H9 (cell line): ENCODE results near the gene MEPCE. TPM values are rescaled to one million over a fixed set of nuclear protein-coding genes. Genes with fewer than 3 reads are reported as not detected.
"Not testable (repeated sequence)": the region's sequence is repeated elsewhere in the genome, so short reads cannot be mapped to it uniquely, and the experiment has no call there.

Source experiments
- DNase-seq: peaks from one replicate; pipeline ENCODE4 v3.0.0-alpha.2; 2017
- H2AFZ ChIP-seq: one replicate; pipeline ENCODE4 v1.6.1; 2013; ENCODE audit warnings: mild to moderate bottlenecking, low read length, control low read depth, moderate library complexity
- H2AK5ac ChIP-seq: 2 replicates; pipeline ENCODE4 v1.6.1; 2013; ENCODE audit warnings: low read length, control low read depth, mixed read lengths; ENCODE audit not compliant: insufficient read length
- H2BK120ac ChIP-seq: one replicate; pipeline ENCODE4 v1.6.1; 2013; ENCODE audit warnings: low read depth, mild to moderate bottlenecking, low read length, control low read depth, inconsistent platforms; ENCODE audit not compliant: poor library complexity, severe bottlenecking
- H2BK12ac ChIP-seq: 2 replicates; pipeline ENCODE4 v1.6.1; 2013; ENCODE audit warnings: low read length, control low read depth, mixed read lengths, low read depth; ENCODE audit not compliant: insufficient read length
- H2BK15ac ChIP-seq: 2 replicates; pipeline ENCODE4 v1.6.1; 2013; ENCODE audit warnings: low read depth, low read length, control low read depth
- H2BK20ac ChIP-seq: one replicate; pipeline ENCODE4 v1.6.1; 2013; ENCODE audit warnings: low read depth, mild to moderate bottlenecking, low read length, control low read depth, inconsistent platforms; ENCODE audit not compliant: poor library complexity, severe bottlenecking
- H2BK5ac ChIP-seq: 2 replicates; pipeline ENCODE4 v1.6.1; 2013; ENCODE audit warnings: low read length, control low read depth, mixed read lengths; ENCODE audit not compliant: insufficient read length
- H3K14ac ChIP-seq: 2 replicates; pipeline ENCODE4 v1.6.1; 2013; ENCODE audit warnings: low read length, control low read depth; ENCODE audit not compliant: insufficient read depth
- H3K18ac ChIP-seq: 2 replicates; pipeline ENCODE4 v1.6.1; 2013; ENCODE audit warnings: low read depth, mild to moderate bottlenecking, mixed read lengths, low read length, control low read depth; ENCODE audit not compliant: insufficient read length
- H3K23ac ChIP-seq: 2 replicates; pipeline ENCODE4 v1.6.1; 2013; ENCODE audit warnings: low read length, control low read depth, mixed read lengths, low read depth; ENCODE audit not compliant: insufficient read length
- H3K23me2 ChIP-seq: 2 replicates; pipeline ENCODE4 v1.6.1; 2013; ENCODE audit warnings: low read depth, mild to moderate bottlenecking, mixed read lengths, low read length, control low read depth; ENCODE audit not compliant: insufficient read length, poor library complexity, severe bottlenecking
- H3K27ac ChIP-seq: 2 replicates; pipeline ENCODE4 v1.5.1; 2013; ENCODE audit warnings: low read length, control low read depth, mixed read lengths, low read depth; ENCODE audit not compliant: insufficient read length
- H3K27me3 ChIP-seq: 2 replicates; pipeline ENCODE4 v1.6.1; 2013; ENCODE audit warnings: low read length, control low read depth, inconsistent platforms; ENCODE audit not compliant: insufficient read depth
- H3K4ac ChIP-seq: 2 replicates; pipeline ENCODE4 v1.6.1; 2013; ENCODE audit warnings: low read depth, mild to moderate bottlenecking, control low read depth, inconsistent platforms, low read length, moderate library complexity
- H3K4me1 ChIP-seq: 2 replicates; pipeline ENCODE4 v1.6.1; 2013; ENCODE audit warnings: low read length, control low read depth, inconsistent platforms; ENCODE audit not compliant: insufficient read depth
- H3K4me2 ChIP-seq: 2 replicates; pipeline ENCODE4 v1.6.1; 2013; ENCODE audit warnings: low read length, control low read depth, mixed read lengths; ENCODE audit not compliant: insufficient read length, insufficient read depth
- H3K56ac ChIP-seq: 2 replicates; pipeline ENCODE4 v1.6.1; 2013; ENCODE audit warnings: low read depth, mild to moderate bottlenecking, mixed read lengths, low read length, control low read depth; ENCODE audit not compliant: insufficient read length
- H3K79me1 ChIP-seq: 2 replicates; pipeline ENCODE4 v1.6.1; 2013; ENCODE audit warnings: low read depth, mild to moderate bottlenecking, moderate library complexity, low read length, control low read depth, inconsistent platforms; ENCODE audit not compliant: insufficient read depth, poor library complexity, severe bottlenecking
- H3K79me2 ChIP-seq: 2 replicates; pipeline ENCODE4 v1.6.1; 2013; ENCODE audit warnings: low read length, control low read depth, inconsistent platforms; ENCODE audit not compliant: insufficient read depth
- H3K9ac ChIP-seq: 2 replicates; pipeline ENCODE4 v1.6.1; 2013; ENCODE audit warnings: low read length, control low read depth, mixed read lengths; ENCODE audit not compliant: insufficient read length; ENCODE audit errors: extremely low read depth
- H3K9me3 ChIP-seq: one replicate; pipeline ENCODE4 v1.6.1; 2013; ENCODE audit warnings: low read depth, low read length, inconsistent platforms; ENCODE audit not compliant: control insufficient read depth
- H3T11ph ChIP-seq: one replicate; pipeline ENCODE4 v1.6.1; 2013; ENCODE audit warnings: mild to moderate bottlenecking, low read length, control low read depth, inconsistent platforms
- H4K20me1 ChIP-seq: one replicate; pipeline ENCODE4 v1.6.1; 2013; ENCODE audit not compliant: control insufficient read depth, insufficient read length, insufficient read depth
- H4K5ac ChIP-seq: 2 replicates; pipeline ENCODE4 v1.6.1; 2013; ENCODE audit warnings: low read depth, mild to moderate bottlenecking, mixed read lengths, low read length, control low read depth; ENCODE audit not compliant: insufficient read length
- H4K8ac ChIP-seq: replicated peaks from 2 replicates; pipeline ENCODE4 v1.6.1; 2013; ENCODE audit warnings: low read length, control low read depth, mixed read lengths, low read depth; ENCODE audit not compliant: insufficient read length
- H4K91ac ChIP-seq: 2 replicates; pipeline ENCODE4 v1.6.1; 2013; ENCODE audit warnings: low read depth, mild to moderate bottlenecking, moderate library complexity, mixed read lengths, low read length, control low read depth; ENCODE audit not compliant: insufficient read length
- H3K27ac Mint-ChIP-seq, 3 experiments: 2 replicates in 2 of 3; 3 replicates in 1 of 3; pipeline ENCODE4 v1.8.0; 2020 to 2021; ENCODE audit warnings: mixed read lengths in 3 of 3, mild to moderate bottlenecking in 1 of 3, moderate library complexity in 1 of 3
- H3K27me3 Mint-ChIP-seq: 2 replicates; pipeline ENCODE4 v1.8.0; 2021; ENCODE audit warnings: low read depth, mild to moderate bottlenecking, moderate library complexity, mixed read lengths
- H3K36me3 Mint-ChIP-seq, 3 experiments: 2 replicates in 2 of 3; 3 replicates in 1 of 3; pipeline ENCODE4 v1.8.0; 2020 to 2021; ENCODE audit warnings: low read depth in 3 of 3, mixed read lengths in 3 of 3; ENCODE audit not compliant: insufficient read depth in 1 of 3
- H3K4me1 Mint-ChIP-seq, 2 experiments: 2 replicates each; pipeline ENCODE4 v1.8.0; 2020; ENCODE audit warnings: mixed read lengths in 2 of 2
- H3K4me3 Mint-ChIP-seq, 2 experiments: 2 replicates in 1 of 2; 3 replicates in 1 of 2; pipeline ENCODE4 v1.8.0; 2020 to 2021; ENCODE audit warnings: mild to moderate bottlenecking in 2 of 2, mixed read lengths in 2 of 2, moderate library complexity in 1 of 2
- H3K9me3 Mint-ChIP-seq, 2 experiments: 2 replicates in 1 of 2; 3 replicates in 1 of 2; pipeline ENCODE4 v1.8.0; 2020; ENCODE audit warnings: mild to moderate bottlenecking in 2 of 2, mixed read lengths in 2 of 2, moderate library complexity in 1 of 2
- WGBS: extraction: QIAGEN DNeasy Blood & Tissue Kit; methylation state at CpG from one replicate; pipeline ENCODE4 v1.1.7; 2013; ENCODE audit warnings: missing lambda C conversion rate, low lambda C conversion rate, mixed read lengths; ENCODE audit not compliant: insufficient read length; ENCODE audit errors: extremely low coverage; 5-methylcytosine and 5-hydroxymethylcytosine counted together
- total RNA-seq: library from RNA; stranded (reverse); gene quantifications from 2 replicates; pipeline ENCODE4 v1.2.1, GENCODE V29; 2021
- TF ChIP-seq, protein P1 (sequence below): fragments of 200-600 bp; sonication (generic); conservative IDR thresholded peaks from 3 replicates; pipeline ENCODE4 v1.8.0; 2021; ENCODE audit warnings: antibody characterized with exemption, mild to moderate bottlenecking

The MEPCE gene
- total RNA-seq, 1 experiment from 2014 or later, result 68.0 TPM

DNA sequence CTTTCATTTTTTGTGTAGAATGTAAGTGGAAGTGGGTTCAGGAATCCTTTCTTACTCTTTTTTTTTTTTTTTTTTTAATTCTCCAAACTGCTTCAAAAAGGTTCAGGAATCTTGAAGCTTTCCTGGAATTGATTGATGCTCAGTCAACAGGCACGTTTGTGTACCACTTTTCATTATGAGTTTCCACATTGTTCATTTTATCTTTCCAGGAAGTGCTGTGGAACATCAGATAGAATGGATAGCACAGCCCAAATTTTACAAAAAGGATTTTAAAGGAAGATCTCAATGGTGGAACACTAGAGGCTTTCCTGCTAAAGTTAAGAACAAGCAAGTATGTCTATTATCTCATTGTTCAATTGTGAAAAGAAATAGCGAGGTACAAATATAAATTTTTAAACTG is 8.5 kb downstream of the MEPCE start:
- no peak overlapping the region for H4K8ac ChIP-seq
- H3K23me2 ChIP-seq, result peaks cover 7% of the 10 kb centered on the region
- H3K14ac ChIP-seq, result no peak overlapping the region
- H2BK15ac ChIP-seq, result no peak overlapping the region
- Mint-ChIP-seq H3K4me1 (peaks cover 18 to 20% of the 10 kb centered on the region in 2 experiments), H3K27ac (0 out of 7 replicates have a peak overlapping the region, but pooled peaks of 1 of the 3 experiments have one; percentile 34), H3K9me3 (no peaks in the 10 kb centered on the region), H3K27me3 (peaks cover 3% of the 10 kb centered on the region; the same call in 1 of the 2 replicates), H3K4me3 (no peak overlapping the region), H3K36me3 (peaks cover 17 to 41% (median 18%) of the 10 kb centered on the region in 3 experiments)
- no peak overlapping the region for H2AFZ ChIP-seq
- H3K79me2 ChIP-seq, result no peaks in the 10 kb centered on the region
- no peak overlapping the region for H3K9ac ChIP-seq
- H3K79me1 ChIP-seq, result no peaks in the 10 kb centered on the region
- no peak overlapping the region for H2BK120ac ChIP-seq
- H2BK12ac ChIP-seq, result no peak overlapping the region
- DNase-seq, result no peak
- H3K27ac ChIP-seq, result no peak overlapping the region
- no peak overlapping the region for H2BK5ac ChIP-seq
- no peaks in the 10 kb centered on the region for H3K4me1 ChIP-seq
- H3K18ac ChIP-seq, result no peak overlapping the region
- H4K5ac ChIP-seq, result no peak overlapping the region
- no peaks in the 10 kb centered on the region for H4K20me1 ChIP-seq
- H3K9me3 ChIP-seq, result no peaks in the 10 kb centered on the region
- H3K27me3 ChIP-seq, result no peaks in the 10 kb centered on the region
- no peak overlapping the region for H2BK20ac ChIP-seq
- H4K91ac ChIP-seq, result no peak overlapping the region
- H3K4ac ChIP-seq, result no peak overlapping the region
- no peak overlapping the region for H3T11ph ChIP-seq
- no peak overlapping the region for H2AK5ac ChIP-seq
- TF ChIP-seq, protein P1, sequence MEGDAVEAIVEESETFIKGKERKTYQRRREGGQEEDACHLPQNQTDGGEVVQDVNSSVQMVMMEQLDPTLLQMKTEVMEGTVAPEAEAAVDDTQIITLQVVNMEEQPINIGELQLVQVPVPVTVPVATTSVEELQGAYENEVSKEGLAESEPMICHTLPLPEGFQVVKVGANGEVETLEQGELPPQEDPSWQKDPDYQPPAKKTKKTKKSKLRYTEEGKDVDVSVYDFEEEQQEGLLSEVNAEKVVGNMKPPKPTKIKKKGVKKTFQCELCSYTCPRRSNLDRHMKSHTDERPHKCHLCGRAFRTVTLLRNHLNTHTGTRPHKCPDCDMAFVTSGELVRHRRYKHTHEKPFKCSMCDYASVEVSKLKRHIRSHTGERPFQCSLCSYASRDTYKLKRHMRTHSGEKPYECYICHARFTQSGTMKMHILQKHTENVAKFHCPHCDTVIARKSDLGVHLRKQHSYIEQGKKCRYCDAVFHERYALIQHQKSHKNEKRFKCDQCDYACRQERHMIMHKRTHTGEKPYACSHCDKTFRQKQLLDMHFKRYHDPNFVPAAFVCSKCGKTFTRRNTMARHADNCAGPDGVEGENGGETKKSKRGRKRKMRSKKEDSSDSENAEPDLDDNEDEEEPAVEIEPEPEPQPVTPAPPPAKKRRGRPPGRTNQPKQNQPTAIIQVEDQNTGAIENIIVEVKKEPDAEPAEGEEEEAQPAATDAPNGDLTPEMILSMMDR, result no peak
- H3K56ac ChIP-seq, result no peak overlapping the region
- H3K4me2 ChIP-seq, result no peak overlapping the region
- H3K23ac ChIP-seq, result no peak overlapping the region
- no CpG with 5 or more reads among the region's 2 CpGs for WGBS

- H3K23me2 ChIP-seq, H3K27ac ChIP-seq, H3K4me1 ChIP-seq, H3K9me3 ChIP-seq, H4K20me1 ChIP-seq, H4K5ac ChIP-seq, H3K79me1 ChIP-seq, H2AK5ac ChIP-seq, H3K18ac ChIP-seq, H3K4me2 ChIP-seq, H3K27me3 ChIP-seq, H3K9me3 Mint-ChIP-seq, H2BK5ac ChIP-seq, H3K23ac ChIP-seq, H2BK120ac ChIP-seq, H3K56ac ChIP-seq, H4K8ac ChIP-seq, DNase-seq, H2BK15ac ChIP-seq, H3K4me3 Mint-ChIP-seq, H3K14ac ChIP-seq, H2BK12ac ChIP-seq, H3K27me3 Mint-ChIP-seq, H3K27ac Mint-ChIP-seq, H3K9ac ChIP-seq, H4K91ac ChIP-seq, H3K79me2 ChIP-seq, H3T11ph ChIP-seq, H2BK20ac ChIP-seq, H3K4ac ChIP-seq, H2AFZ ChIP-seq: not testable (repeated sequence)
- Mint-ChIP-seq H3K4me1 (peaks cover 14 to 16% of the 10 kb centered on the region in 2 experiments), H3K36me3 (peaks cover 12 to 35% (median 14%) of the 10 kb centered on the region in 3 experiments)
- WGBS, result no CpG with 5 or more reads among the region's 8 CpGs
These were observed 9.1 kb downstream of the MEPCE start for GRCh38 chr7:100438731-100439130.
